ENCODE data around the gene ZNF80. TPM values are rescaled to one million over a fixed set of nuclear protein-coding genes. Genes with fewer than 3 reads are reported as not detected.
"Not testable (repeated sequence)": the region's sequence is repeated elsewhere in the genome, so short reads cannot be mapped to it uniquely, and the experiment has no call there.

The ZNF80 gene
- polyA plus RNA-seq, 1 donor (not counting 4 experiments of a cell fraction or from before 2014, with no cell fraction given), result not detected

DNA sequence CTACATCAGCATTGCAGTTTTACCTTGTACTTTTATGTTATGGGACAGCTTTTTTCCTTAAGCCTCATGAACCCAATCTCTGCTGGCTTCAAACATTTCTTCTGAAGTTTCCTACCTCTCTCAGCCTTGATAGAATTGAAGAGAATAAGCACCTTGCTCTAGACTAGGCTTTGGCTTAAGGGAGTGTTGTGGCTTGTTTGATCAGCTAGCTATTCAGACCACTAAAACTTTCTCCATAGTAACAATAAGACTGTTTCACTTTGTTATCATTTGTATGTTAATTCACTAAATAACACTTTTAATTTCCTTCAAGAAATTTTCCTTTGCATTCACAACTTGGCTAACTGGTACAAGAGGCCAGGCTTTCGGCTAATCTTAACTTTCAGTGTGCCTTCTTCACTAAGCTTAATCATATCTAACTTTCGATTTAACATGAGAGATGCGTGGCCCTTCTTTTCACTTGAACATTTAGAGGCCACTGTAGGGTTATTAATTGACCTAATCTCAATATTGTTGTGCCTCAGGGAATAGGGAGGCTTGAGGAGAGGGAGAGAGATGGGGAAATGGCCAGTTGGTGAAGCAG is 48.4 kb upstream of the ZNF80 start:
- H3K4me3 ChIP-seq (ENCODE audit: control insufficient read depth in 2 of 3, extremely low read depth in 1 of 3, insufficient read depth in 2 of 3, low read depth in 1 of 3, low read length in 3 of 3), result no peak overlapping the region
- no peaks in the 10 kb centered on the region for H3K4me1 ChIP-seq (ENCODE audit: control insufficient read depth, extremely low read depth, insufficient read depth, low read length)
- no peak overlapping the region for H3K27ac ChIP-seq (ENCODE audit: control insufficient read depth, insufficient read depth, low read length)
- no peaks in the 10 kb centered on the region for H3K27me3 ChIP-seq (ENCODE audit: control insufficient read depth, extremely low read depth, insufficient read depth, low read length)
- DNase-seq (ENCODE audit: low read depth, low spot score) (no peak), FAIRE-seq (no peak)
- no peaks in the 10 kb centered on the region for H3K9me3 ChIP-seq (ENCODE audit: control insufficient read depth, low read depth, low read length)
- H3K9ac ChIP-seq (ENCODE audit: control insufficient read depth, extremely low read depth, insufficient read depth, low read length), result no peak overlapping the region
- no peaks in the 10 kb centered on the region for H3K9me1 ChIP-seq (ENCODE audit: control insufficient read depth, extremely low read depth, insufficient read depth, low read length)
- H3K36me3 ChIP-seq (ENCODE audit: control insufficient read depth in 2 of 2, extremely low read depth in 1 of 2, insufficient read depth in 2 of 2, low read length in 2 of 2), result no peaks in the 10 kb centered on the region
- H4K20me1 ChIP-seq (ENCODE audit: control insufficient read depth, extremely low read depth, insufficient read depth, low read length), result no peaks in the 10 kb centered on the region
- dilution Hi-C loops (cut with MboI; ENCODE audit: extremely low pct_ligation_motif_present, low sequenced_read_pairs), result no loop called here
- TF ChIP-seq, protein P1, sequence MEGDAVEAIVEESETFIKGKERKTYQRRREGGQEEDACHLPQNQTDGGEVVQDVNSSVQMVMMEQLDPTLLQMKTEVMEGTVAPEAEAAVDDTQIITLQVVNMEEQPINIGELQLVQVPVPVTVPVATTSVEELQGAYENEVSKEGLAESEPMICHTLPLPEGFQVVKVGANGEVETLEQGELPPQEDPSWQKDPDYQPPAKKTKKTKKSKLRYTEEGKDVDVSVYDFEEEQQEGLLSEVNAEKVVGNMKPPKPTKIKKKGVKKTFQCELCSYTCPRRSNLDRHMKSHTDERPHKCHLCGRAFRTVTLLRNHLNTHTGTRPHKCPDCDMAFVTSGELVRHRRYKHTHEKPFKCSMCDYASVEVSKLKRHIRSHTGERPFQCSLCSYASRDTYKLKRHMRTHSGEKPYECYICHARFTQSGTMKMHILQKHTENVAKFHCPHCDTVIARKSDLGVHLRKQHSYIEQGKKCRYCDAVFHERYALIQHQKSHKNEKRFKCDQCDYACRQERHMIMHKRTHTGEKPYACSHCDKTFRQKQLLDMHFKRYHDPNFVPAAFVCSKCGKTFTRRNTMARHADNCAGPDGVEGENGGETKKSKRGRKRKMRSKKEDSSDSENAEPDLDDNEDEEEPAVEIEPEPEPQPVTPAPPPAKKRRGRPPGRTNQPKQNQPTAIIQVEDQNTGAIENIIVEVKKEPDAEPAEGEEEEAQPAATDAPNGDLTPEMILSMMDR (optimal IDR thresholded peaks at IDR 0.05 in 1 of 3, IDR thresholded peaks at IDR 0.05 in 1 of 3, conservative IDR thresholded peaks at IDR 0.05 in 1 of 3; ENCODE audit: extremely low read depth in 1 of 3, insufficient read depth in 2 of 3, low read length in 3 of 3), result no peak
- TF ChIP-seq EZH2 (IDR thresholded peaks at IDR 0.05; ENCODE audit: low read length), result no peak
- no peak overlapping the region for H2AFZ ChIP-seq (ENCODE audit: control insufficient read depth, low read length)
- no peaks in the 10 kb centered on the region for H3K79me2 ChIP-seq (ENCODE audit: control insufficient read depth, insufficient read depth, low read length)
- no peak overlapping the region for H3K4me2 ChIP-seq (ENCODE audit: control insufficient read depth, extremely low read depth, insufficient read depth, low read depth, low read length)

DNA sequence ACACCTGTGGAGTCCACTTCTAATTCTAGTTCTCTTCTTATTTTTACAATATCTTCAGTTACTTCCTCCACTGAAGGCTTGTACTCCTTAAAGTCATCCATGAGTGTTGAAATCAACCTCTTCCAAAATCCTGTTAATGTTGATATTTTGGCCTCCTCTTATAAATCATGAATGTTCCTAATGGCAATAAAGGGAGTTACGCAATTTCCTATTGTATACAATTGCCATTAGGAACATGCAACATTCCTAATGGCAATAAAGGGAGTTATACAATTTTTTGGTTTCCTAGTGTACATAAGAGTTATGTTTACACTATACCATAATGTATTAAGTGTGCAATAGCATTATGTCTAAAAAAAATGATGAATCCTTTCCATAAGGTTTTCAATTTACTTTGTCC is 47.3 kb upstream of the ZNF80 start:
- Histone ChIP-seq H3K27ac (ENCODE audit: control insufficient read depth, insufficient read depth, low read length) (no peak overlapping the region), H4K20me1 (ENCODE audit: control insufficient read depth, extremely low read depth, insufficient read depth, low read length) (no peaks in the 10 kb centered on the region), H3K4me3 (ENCODE audit: control insufficient read depth in 2 of 3, extremely low read depth in 1 of 3, insufficient read depth in 2 of 3, low read depth in 1 of 3, low read length in 3 of 3) (no peak overlapping the region), H2AFZ (ENCODE audit: control insufficient read depth, low read length) (no peak overlapping the region), H3K4me2 (ENCODE audit: control insufficient read depth, extremely low read depth, insufficient read depth, low read depth, low read length) (no peak overlapping the region), H3K79me2 (ENCODE audit: control insufficient read depth, insufficient read depth, low read length) (no peaks in the 10 kb centered on the region), H3K9me3 (ENCODE audit: control insufficient read depth, low read depth, low read length) (no peaks in the 10 kb centered on the region), H3K4me1 (ENCODE audit: control insufficient read depth, extremely low read depth, insufficient read depth, low read length) (no peaks in the 10 kb centered on the region), H3K36me3 (ENCODE audit: control insufficient read depth in 2 of 2, extremely low read depth in 1 of 2, insufficient read depth in 2 of 2, low read length in 2 of 2) (no peaks in the 10 kb centered on the region), H3K9ac (ENCODE audit: control insufficient read depth, extremely low read depth, insufficient read depth, low read length) (no peak overlapping the region), H3K27me3 (ENCODE audit: control insufficient read depth, extremely low read depth, insufficient read depth, low read length) (no peaks in the 10 kb centered on the region), H3K9me1 (ENCODE audit: control insufficient read depth, extremely low read depth, insufficient read depth, low read length) (no peaks in the 10 kb centered on the region)
- DNase-seq (ENCODE audit: low read depth, low spot score) (no peak), FAIRE-seq (no peak)
- TF ChIP-seq, protein P1 (optimal IDR thresholded peaks at IDR 0.05 in 1 of 3, IDR thresholded peaks at IDR 0.05 in 1 of 3, conservative IDR thresholded peaks at IDR 0.05 in 1 of 3; ENCODE audit: extremely low read depth in 1 of 3, insufficient read depth in 2 of 3, low read length in 3 of 3), result no peak
- no peak for TF ChIP-seq EZH2 (IDR thresholded peaks at IDR 0.05; ENCODE audit: low read length)
- dilution Hi-C loops (cut with MboI; ENCODE audit: extremely low pct_ligation_motif_present, low sequenced_read_pairs), result no loop called here

DNA sequence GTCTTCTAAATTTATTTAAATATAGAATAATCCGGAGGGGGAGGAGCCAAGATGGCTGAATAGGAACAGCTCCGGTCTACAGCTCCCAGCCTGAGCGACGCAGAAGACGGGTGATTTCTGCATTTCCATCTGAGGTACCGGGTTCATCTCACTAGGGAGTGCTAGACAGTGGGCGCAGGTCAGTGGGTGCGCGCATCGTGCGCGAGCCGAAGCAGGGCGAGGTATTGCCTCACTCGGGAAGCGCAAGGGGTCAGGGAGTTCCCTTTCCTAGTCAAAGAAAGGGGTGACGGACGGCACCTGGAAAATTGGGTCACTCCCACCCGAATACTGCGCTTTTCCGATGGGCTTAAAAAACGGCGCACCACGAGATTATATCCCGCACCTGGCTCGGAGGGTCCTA is 39.5 kb upstream of the ZNF80 start:
- H3K4me3 ChIP-seq (ENCODE audit: control insufficient read depth in 2 of 3, extremely low read depth in 1 of 3, insufficient read depth in 2 of 3, low read depth in 1 of 3, low read length in 3 of 3); H3K27me3 ChIP-seq (ENCODE audit: control insufficient read depth, extremely low read depth, insufficient read depth, low read length); FAIRE-seq; H3K9me3 ChIP-seq (ENCODE audit: control insufficient read depth, low read depth, low read length); H3K27ac ChIP-seq (ENCODE audit: control insufficient read depth, insufficient read depth, low read length); H3K9ac ChIP-seq (ENCODE audit: control insufficient read depth, extremely low read depth, insufficient read depth, low read length); H3K9me1 ChIP-seq (ENCODE audit: control insufficient read depth, extremely low read depth, insufficient read depth, low read length); H3K36me3 ChIP-seq (ENCODE audit: control insufficient read depth in 2 of 2, extremely low read depth in 1 of 2, insufficient read depth in 2 of 2, low read length in 2 of 2); DNase-seq (ENCODE audit: low read depth, low spot score); H3K79me2 ChIP-seq (ENCODE audit: control insufficient read depth, insufficient read depth, low read length); H2AFZ ChIP-seq (ENCODE audit: control insufficient read depth, low read length); H3K4me1 ChIP-seq (ENCODE audit: control insufficient read depth, extremely low read depth, insufficient read depth, low read length); H3K4me2 ChIP-seq (ENCODE audit: control insufficient read depth, extremely low read depth, insufficient read depth, low read depth, low read length); H4K20me1 ChIP-seq (ENCODE audit: control insufficient read depth, extremely low read depth, insufficient read depth, low read length); dilution Hi-C loops (cut with MboI; ENCODE audit: extremely low pct_ligation_motif_present, low sequenced_read_pairs): not testable (repeated sequence)

Data from keratinocyte (primary cell).